Erythroblast (primary cell): ENCODE data around the gene RRP8.

Source experiments
- DNase-seq, 2 experiments: peaks; one replicate each; lab custom pipeline; 2025; lab: John Stamatoyannopoulos, UW
- GATA1 ChIP-seq: IDR thresholded peaks from 2 replicates; pipeline ENCODE4 v1.6.1; 2011; ENCODE audit warnings: low read depth, mild to moderate bottlenecking, control low read depth, low read length, moderate library complexity
- POLR2A ChIP-seq: IDR thresholded peaks from 2 replicates; pipeline ENCODE4 v1.6.1; 2011; ENCODE audit warnings: mild to moderate bottlenecking, low read length

The RRP8 gene

GRCh38 chr11:6556139-6556949, 47.1 kb downstream of the RRP8 start:
- DNase-seq: no peak
- TF ChIP-seq GATA1: no peak

GRCh38 chr11:6554828-6555706, 48.3 kb downstream of the RRP8 start:
- DNase-seq: peak; percentile 87 to 91
- TF ChIP-seq GATA1 (peak; percentile 40), POLR2A (peak; percentile 47)

GRCh38 chr11:6553634-6554033, 49.8 kb downstream of the RRP8 start:
- TF ChIP-seq GATA1 (no peak), POLR2A (no peak)
- no peak for DNase-seq

GRCh38 chr11:6548641-6549040, 54.8 kb downstream of the RRP8 start:
- TF ChIP-seq POLR2A (no peak), GATA1 (no peak)
- DNase-seq: no peak

- no peak for DNase-seq
- no peak for TF ChIP-seq POLR2A
- no peak for TF ChIP-seq GATA1
Observed at GRCh38 chr11:6548121-6548520, 55.3 kb downstream of the RRP8 start.

- TF ChIP-seq GATA1 (no peak), POLR2A (no peak)
- no peak for DNase-seq
Observed at GRCh38 chr11:6547177-6547576, 56.2 kb downstream of the RRP8 start.

GRCh38 chr11:6546735-6547134, 56.7 kb downstream of the RRP8 start:
- DNase-seq: no peak
- TF ChIP-seq GATA1 (no peak), POLR2A (no peak)

- TF ChIP-seq GATA1 (no peak), POLR2A (no peak)
- no peak for DNase-seq
Observed at GRCh38 chr11:6545917-6546605, 57.4 kb downstream of the RRP8 start.
